Dermis microvascular lymphatic vessel endothelial cell (primary cell): ENCODE data around the gene MAP3K4. TPM values are rescaled to one million over a fixed set of nuclear protein-coding genes. Genes with fewer than 3 reads are reported as not detected.
"Not testable (repeated sequence)": the region's sequence is repeated elsewhere in the genome, so short reads cannot be mapped to it uniquely, and the experiment has no call there.

ENCODE experiments used
- DNase-seq, 2 donors: peaks; one replicate each; pipeline versions ENCODE4 v3.0.0 to v3.0.0-alpha.2; 2010; ENCODE audit warnings: low read depth in 2 of 2
- total RNA-seq: library from RNA; depleted of rRNA; stranded (reverse); fragments of >200 nt; gene quantifications from 2 replicates; pipeline ENCODE4 v1.2.1, GENCODE V29; 2014

The MAP3K4 gene
- total RNA-seq, 1 donor from 2014 or later = 16.9 TPM

DNA sequence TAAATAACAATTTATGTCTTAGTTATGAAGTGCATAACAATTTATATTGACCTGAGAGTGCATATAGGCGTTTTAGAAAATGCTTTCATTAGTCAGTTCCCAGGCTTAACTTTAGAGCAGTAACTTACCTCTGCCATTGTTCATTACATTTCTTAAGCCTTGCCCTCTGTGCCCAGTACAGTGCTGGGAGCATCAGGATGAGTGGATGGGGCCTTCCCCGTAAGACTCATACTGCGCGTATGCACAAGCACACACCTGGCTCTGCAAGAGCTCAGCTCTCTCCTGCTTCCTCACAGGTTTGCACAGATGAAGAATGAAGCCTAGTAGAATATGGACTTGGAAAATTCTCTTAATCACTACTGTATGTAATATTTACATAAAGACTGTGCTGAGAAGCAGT is 125.0 kb downstream of the MAP3K4 start:
- DNase-seq = no peak

DNA sequence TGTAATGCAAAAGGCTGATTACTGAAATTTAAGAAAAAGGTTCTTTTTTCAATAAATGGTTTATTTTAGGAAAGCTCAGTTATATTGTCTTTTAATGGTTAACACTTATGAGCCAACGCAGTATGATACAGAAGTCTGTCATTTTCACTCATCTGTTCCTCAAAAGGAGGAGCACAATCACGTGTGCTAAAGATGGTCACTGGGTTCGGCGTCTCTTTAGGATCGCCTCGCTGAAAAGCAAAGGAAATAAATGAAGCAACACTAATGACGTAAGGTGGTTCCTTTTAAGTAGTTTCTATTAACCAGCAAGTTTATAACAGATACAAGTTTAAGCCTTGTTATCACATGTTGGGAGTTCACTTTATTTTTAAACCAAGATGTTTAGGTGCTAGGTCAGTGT is 125.7 kb downstream of the MAP3K4 start:
- no peak for DNase-seq

GRCh38 chr6:161117942-161118341 is 126.4 kb downstream of the MAP3K4 start:
- no peak for DNase-seq

GRCh38 chr6:161123319-161123718 is 131.8 kb downstream of the MAP3K4 start:
- DNase-seq = not testable (repeated sequence)

- no peak for DNase-seq
Observed at GRCh38 chr6:161125591-161125990, 134.0 kb downstream of the MAP3K4 start.

DNA sequence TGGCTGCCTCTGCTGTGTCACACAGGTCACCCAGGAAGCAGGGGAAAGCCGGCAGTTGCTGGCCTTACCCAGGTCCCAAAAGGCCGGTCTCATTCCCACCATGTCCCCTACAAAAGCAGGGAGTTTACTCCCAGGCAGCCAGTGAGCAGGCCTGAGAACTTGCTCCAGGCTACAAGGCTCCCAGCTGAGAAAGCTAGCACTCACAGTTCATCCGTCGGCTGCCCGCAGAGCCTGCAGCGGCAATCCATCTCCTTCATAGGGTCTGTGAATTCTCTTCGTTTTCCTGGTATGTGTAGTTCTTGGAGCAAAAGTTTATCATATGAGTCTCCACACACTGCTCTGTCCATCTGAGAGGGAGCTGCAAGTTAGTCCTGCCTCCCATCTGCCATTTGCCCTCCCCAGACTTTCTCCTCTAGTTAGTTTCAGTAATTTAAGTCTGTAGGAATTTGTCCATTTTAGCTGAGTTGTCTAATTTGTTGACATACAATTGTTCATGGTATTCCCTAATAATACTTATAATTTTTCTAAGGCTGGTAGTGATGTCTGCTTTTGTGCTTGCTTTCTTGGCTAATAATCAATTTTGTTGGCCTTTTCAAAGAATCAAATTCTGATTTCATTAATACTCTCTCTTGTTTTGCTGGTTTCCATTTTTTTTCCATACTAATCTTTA is 135.6 kb downstream of the MAP3K4 start:
- no peak for DNase-seq

- DNase-seq = no peak
Observed at GRCh38 chr6:161128230-161128629, 136.7 kb downstream of the MAP3K4 start.

DNA sequence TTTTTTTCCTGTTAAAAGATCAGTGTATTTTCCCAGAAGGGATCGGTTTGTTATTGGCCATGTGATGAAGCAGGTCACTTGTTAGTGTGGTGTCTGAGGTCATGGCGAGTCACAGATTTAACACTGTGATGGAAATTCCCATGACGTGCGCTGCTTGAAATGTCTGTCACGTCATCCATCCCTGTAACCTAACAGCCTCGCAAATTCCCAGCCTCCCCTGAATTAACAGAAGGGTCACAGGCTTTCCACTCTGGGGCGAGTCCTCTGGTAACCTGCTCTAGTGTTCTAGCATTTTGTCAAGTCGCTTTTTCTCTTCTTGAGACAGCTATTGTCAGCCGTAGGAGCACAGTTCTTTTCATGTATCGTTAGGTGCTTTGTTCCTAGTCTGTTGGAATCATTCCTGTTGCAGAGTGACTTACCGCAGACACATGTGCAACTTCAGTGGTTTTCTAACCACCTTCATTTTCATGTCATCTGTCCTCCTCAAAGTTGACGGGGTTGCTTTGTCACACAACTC is 137.2 kb downstream of the MAP3K4 start:
- peak in 1 of 2 donors; percentile 23 for DNase-seq

- no peak for DNase-seq
Observed at GRCh38 chr6:161130541-161130940, 139.0 kb downstream of the MAP3K4 start.

- DNase-seq = no peak
Observed at GRCh38 chr6:161130967-161131766, 139.6 kb downstream of the MAP3K4 start.

DNA sequence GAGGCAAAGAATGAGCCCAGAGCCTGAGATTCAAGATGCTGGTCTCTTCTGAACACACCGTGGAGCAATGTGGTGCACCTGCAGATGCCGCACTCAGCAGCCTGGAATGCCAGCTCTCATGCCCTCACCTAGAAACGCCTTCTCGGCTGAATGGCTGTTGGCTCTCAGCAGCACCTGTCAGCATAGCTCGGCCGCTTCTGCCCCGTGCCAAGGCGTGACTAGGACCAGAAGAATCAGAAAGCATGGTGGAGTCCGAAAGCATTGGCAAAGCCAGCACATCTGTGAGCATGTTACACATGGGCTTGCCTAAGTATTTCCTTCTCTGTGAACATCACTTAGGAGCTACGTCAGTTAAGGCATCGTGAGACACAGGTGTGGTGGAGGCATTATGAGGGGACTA is 140.8 kb downstream of the MAP3K4 start:
- no peak for DNase-seq

GRCh38 chr6:161133963-161134362 is 142.4 kb downstream of the MAP3K4 start:
- no peak for DNase-seq

GRCh38 chr6:161134550-161135298 is 143.2 kb downstream of the MAP3K4 start:
- DNase-seq = no peak

DNA sequence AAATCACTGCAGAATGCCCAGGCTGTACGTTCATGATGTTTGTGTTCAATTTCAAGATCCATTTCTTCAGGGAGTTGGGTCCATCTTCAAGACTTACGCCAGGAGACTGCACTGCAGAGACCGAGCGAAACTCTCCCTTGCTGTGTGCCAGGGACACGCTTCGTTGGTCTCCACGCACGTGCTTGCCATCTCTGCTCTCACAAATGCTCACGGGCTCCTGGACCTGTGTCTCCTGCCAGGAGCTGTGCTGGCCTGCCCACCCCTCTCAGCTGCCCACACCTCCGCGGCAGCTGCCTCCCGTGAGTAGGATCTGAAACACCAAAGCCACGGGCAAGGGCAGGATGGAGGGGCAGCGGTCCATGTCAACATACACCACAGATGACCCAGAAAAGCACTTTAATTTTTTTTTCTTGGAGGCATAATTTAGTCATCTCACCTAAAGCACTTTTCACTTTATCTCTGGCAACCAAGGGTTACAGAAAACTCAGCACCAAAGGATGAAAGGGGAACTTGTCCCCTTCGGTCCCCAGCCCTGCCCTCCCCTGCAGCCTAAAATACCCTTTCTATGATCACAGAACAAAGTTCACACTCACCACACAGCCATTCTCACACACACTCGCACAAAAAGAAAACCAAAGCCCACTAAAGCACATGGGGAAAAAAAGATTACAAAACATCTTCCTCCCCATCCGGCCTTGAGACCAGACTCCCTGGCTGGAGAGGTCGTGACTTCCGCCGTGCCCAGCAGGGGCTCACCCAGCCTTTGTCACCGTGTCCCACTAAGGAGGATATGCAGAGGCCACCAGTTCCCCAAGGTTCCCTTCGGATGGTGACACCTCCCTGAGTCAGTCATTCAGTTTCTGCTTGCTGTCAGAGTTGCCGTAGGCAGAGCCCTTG is 144.4 kb downstream of the MAP3K4 start:
- DNase-seq = no peak

GRCh38 chr6:161136655-161137054 is 145.1 kb downstream of the MAP3K4 start:
- DNase-seq = no peak

DNA sequence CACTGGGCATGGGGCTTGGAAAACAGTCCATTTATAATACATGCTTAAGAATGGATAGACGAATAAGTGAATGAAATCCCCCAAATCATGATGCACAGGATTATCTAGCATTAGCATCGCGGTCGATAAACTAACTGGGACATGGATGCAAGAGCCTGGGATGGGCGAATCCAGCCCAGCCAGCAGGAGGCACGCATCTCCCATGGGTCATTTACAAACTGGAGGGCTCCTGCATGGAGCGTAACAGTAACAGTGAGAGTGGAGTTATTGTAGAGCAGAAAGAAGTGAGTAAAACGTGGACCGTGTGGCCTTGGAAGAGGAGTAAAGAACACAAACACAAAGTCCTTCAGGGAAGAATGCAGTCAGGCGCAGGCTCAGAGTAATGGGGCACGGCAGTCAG is 145.8 kb downstream of the MAP3K4 start:
- no peak for DNase-seq

GRCh38 chr6:161137839-161138542 is 146.4 kb downstream of the MAP3K4 start:
- DNase-seq = no peak

- no peak for DNase-seq
Observed at GRCh38 chr6:161138543-161139303, 147.2 kb downstream of the MAP3K4 start.

DNA sequence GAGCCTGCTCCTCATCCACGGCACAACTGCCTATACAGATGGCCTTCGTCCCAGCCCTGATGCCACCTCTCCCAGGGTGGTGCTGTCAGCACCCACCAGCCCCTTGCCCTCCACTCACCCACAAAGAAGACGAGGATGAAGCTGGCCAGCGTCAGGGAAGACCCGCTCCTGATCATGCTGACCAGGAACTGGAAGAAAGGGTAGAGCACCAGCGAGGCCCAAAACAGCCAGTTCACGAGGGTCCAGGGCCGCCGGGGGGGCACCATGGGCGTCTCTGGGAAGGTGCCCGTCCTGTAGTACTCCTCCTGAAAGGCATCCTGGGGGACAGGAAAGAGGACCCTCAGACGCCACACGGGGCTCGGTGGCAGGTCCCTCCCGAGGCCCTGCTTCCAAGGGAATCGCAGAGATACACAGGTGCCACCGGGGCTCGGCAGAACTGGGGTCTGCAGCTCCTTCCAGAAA is 147.8 kb downstream of the MAP3K4 start:
- DNase-seq = no peak
